Tibial nerve (tissue), 4 donors: ENCODE results near the gene CTLA4. TPM values are rescaled to one million over a fixed set of nuclear protein-coding genes. Genes with fewer than 3 reads are reported as not detected.

ENCODE experiments used
- DNase-seq, 2 donors: peaks; one replicate each; pipeline ENCODE4 v3.0.0-alpha.2; 2019; ENCODE audit warnings: low spot score in 2 of 2
- H3K27ac ChIP-seq, 4 donors: fragments of 200-600 bp; sonication (generic) in 3 of 4; one replicate each; pipeline ENCODE4 v1.5.1; 2017 to 2019; ENCODE audit warnings: mild to moderate bottlenecking in 1 of 4
- H3K27me3 ChIP-seq, 2 donors: fragments of 200-600 bp; sonication (generic) in 1 of 2; one replicate each; pipeline versions ENCODE4 v1.5.1 to v1.6.0; 2017 to 2019
- H3K36me3 ChIP-seq, 3 donors: fragments of 200-600 bp; sonication (generic); one replicate each; pipeline ENCODE4 v1.5.1; 2018 to 2019
- H3K4me1 ChIP-seq, 4 donors: fragments of 200-600 bp; sonication (generic) in 3 of 4; one replicate each; pipeline ENCODE4 v1.5.1; 2017 to 2019
- H3K4me3 ChIP-seq, 4 donors: fragments of 200-600 bp; sonication (generic) in 3 of 4; one replicate each; pipeline ENCODE4 v1.5.1; 2017 to 2019; ENCODE audit warnings: mild to moderate bottlenecking in 1 of 4, moderate library complexity in 1 of 4
- H3K9me3 ChIP-seq, 4 donors: fragments of 200-600 bp; sonication (generic) in 3 of 4; one replicate each; pipeline ENCODE4 v1.5.1; 2017 to 2019
- EP300 ChIP-seq, 2 donors: sonication (generic); formaldehyde crosslinking; IDR thresholded peaks; one replicate each; pipeline ENCODE4 v1.6.1; 2017; ENCODE audit warnings: antibody characterized with exemption in 2 of 2, mild to moderate bottlenecking in 1 of 2
- POLR2A ChIP-seq, 2 donors: fragments of 450-650 bp; IDR thresholded peaks; one replicate each; pipeline ENCODE4 v1.6.1; 2017; ENCODE audit warnings: antibody characterized with exemption in 2 of 2, mild to moderate bottlenecking in 2 of 2, moderate library complexity in 2 of 2
- WGBS, 2 donors: methylation state at CpG; one replicate each; pipeline ENCODE4 v1.1.5; 2018; 5-methylcytosine and 5-hydroxymethylcytosine counted together
- total RNA-seq, 4 donors: library from RNA; depleted of rRNA; stranded (reverse); fragments of >200 nt; gene quantifications; one replicate each; pipeline ENCODE4 v1.1.0, GENCODE V29; 2016
- TF ChIP-seq, protein P1 (sequence below), 5 experiments: fragments of 200-600 bp in 3 of 5; fragments of 450-650 bp in 2 of 5; sonication (generic) in 3 of 5; IDR thresholded peaks; one replicate each; pipeline ENCODE4 v1.5.1; 2016 to 2019; ENCODE audit warnings: antibody characterized with exemption in 5 of 5, mild to moderate bottlenecking in 3 of 5, moderate library complexity in 2 of 5

CTLA4 gene
- total RNA-seq, 4 donors from 2014 or later = not detected

DNA sequence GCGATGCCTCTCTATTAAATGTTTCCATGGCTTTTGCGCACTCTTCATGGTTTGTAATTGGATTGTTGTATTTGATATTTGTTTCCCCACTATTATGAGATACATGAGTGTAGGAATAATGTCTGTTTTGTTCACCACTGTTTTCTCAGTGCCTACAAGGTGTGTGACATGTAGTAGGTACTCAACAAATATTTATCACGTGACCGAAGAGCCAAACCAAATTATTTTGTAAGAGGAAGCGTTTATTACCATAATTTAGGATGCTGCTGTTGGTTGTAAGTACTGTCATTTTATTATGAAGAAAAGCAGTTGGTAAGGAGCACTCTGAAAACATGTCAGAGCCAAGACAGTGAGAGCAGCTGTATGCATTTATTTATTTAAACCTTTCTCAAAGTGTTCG lies 32.2 kb upstream of the CTLA4 start:
- no peaks in the 10 kb centered on the region for H3K36me3 ChIP-seq
- 92 to 93% methylated on average over 6 of the region's 6 CpGs for WGBS, 2 donors
- TF ChIP-seq EP300 (IDR thresholded peaks at IDR 0.05) (no peak), POLR2A (IDR thresholded peaks at IDR 0.05) (no peak)
- TF ChIP-seq, protein P1, sequence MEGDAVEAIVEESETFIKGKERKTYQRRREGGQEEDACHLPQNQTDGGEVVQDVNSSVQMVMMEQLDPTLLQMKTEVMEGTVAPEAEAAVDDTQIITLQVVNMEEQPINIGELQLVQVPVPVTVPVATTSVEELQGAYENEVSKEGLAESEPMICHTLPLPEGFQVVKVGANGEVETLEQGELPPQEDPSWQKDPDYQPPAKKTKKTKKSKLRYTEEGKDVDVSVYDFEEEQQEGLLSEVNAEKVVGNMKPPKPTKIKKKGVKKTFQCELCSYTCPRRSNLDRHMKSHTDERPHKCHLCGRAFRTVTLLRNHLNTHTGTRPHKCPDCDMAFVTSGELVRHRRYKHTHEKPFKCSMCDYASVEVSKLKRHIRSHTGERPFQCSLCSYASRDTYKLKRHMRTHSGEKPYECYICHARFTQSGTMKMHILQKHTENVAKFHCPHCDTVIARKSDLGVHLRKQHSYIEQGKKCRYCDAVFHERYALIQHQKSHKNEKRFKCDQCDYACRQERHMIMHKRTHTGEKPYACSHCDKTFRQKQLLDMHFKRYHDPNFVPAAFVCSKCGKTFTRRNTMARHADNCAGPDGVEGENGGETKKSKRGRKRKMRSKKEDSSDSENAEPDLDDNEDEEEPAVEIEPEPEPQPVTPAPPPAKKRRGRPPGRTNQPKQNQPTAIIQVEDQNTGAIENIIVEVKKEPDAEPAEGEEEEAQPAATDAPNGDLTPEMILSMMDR (IDR thresholded peaks at IDR 0.05) = no peak
- no peak overlapping the region for H3K4me3 ChIP-seq
- H3K9me3 ChIP-seq = no peaks in the 10 kb centered on the region
- H3K4me1 ChIP-seq = no peaks in the 10 kb centered on the region
- H3K27ac ChIP-seq = no peak overlapping the region
- no peaks in the 10 kb centered on the region for H3K27me3 ChIP-seq
- no peak for DNase-seq

DNA sequence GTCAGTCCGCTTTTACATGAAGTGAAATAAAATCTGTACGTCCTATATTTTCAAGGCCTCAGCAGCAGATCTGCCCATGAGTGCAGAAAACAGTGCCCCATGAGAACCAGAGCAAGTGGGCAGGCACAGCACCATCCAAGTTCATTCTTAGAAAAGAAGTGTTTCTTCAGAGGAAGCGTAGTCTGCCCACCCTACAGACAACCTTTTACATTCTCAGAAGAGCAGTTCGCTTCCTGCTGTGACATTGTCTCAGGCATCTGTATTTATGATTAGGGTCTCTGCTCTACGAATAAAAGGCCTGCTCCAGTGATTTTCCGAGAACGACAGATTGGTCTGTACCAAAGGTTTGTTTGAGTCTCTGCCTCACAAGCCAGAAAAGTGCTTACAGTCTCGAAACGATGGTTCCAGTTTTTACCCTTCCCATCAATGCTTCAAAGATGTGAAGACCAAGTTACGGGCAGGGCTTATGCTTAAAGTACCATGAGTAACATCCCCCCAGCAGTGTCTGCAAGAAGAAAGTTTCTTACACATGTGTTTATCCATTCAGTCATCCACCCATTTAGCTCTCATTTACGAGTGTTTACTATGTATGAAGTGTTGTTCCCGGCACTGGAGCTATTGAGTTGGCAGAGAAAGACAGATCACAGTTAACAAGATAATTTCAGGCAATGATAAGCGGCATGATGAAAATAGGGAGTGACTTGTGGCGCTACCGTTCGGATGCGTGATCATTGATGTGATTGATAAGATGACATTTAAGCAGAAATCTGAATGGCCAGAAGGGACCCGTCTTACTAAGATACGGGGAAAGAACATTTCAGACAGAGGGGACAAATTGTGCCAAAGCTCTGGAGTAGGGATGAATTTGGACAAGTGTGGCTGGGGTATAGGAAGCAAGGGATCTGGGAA lies 31.4 kb upstream of the CTLA4 start:
- no peak overlapping the region for H3K4me3 ChIP-seq
- no peaks in the 10 kb centered on the region for H3K36me3 ChIP-seq
- H3K9me3 ChIP-seq = no peaks in the 10 kb centered on the region
- H3K4me1 ChIP-seq = no peaks in the 10 kb centered on the region
- H3K27ac ChIP-seq = no peak overlapping the region
- TF ChIP-seq, protein P1 (IDR thresholded peaks at IDR 0.05) = no peak
- TF ChIP-seq POLR2A (IDR thresholded peaks at IDR 0.05) = no peak
- no peak for TF ChIP-seq EP300 (IDR thresholded peaks at IDR 0.05)
- H3K27me3 ChIP-seq = no peaks in the 10 kb centered on the region
- no peak for DNase-seq
- 87 to 89% methylated on average over 19 of the region's 19 CpGs for WGBS, 2 donors

DNA sequence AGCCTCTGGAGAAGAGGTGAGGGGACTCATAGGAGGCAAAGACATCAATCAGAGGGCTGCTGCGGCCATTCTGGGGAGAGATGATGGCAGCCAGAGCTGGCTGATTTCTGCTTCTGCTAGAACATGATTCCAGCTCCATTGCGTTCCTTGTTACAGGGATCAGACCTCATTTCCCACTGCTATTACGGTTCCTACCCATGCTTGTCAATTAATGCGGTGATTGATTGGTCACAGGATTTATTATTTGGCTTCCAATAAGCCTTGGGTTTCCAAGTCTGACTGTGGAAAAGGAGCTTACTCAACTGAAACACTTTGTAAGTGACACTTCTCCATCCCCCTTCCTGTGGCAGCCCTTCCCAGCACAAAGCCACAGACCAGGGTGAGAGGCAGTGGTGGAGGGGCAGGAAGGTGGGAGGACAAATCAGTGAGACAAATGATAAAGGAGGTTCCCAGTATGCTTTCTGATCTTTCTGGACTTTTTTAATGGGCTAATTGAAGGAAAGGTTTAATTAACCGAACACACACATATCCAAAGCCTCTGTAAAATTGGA lies 26.8 kb upstream of the CTLA4 start:
- DNase-seq = no peak
- Histone ChIP-seq H3K9me3 (no peaks in the 10 kb centered on the region), H3K4me3 (no peak overlapping the region), H3K36me3 (no peaks in the 10 kb centered on the region), H3K27ac (no peak overlapping the region), H3K4me1 (no peaks in the 10 kb centered on the region), H3K27me3 (no peaks in the 10 kb centered on the region)
- TF ChIP-seq, protein P1 (IDR thresholded peaks at IDR 0.05) = no peak
- TF ChIP-seq POLR2A (IDR thresholded peaks at IDR 0.05) (no peak), EP300 (IDR thresholded peaks at IDR 0.05) (no peak)
- whole genome bisulfite sequencing, 2 donors = 84 to 93% methylated on average over 5 of the region's 5 CpGs

DNA sequence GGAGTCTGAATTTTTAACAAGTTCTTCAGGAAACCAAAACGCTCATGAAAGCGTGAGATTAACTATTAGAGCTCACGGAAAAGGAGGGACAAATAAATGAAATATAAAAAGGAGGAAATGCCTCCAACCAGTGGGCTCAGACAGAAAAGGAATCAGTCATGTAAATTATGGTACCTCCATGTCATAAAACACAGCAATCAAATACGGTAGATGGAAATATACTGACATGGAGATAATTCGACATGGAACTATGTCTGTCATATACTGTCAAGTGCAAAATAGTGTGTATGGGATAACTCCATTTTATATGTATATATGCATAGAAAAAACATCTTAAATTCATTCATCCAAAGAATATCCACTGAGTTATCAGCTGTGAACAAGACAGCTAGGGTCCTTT lies 25.9 kb upstream of the CTLA4 start:
- no peaks in the 10 kb centered on the region for H3K9me3 ChIP-seq
- no peaks in the 10 kb centered on the region for H3K27me3 ChIP-seq
- no peak overlapping the region for H3K4me3 ChIP-seq
- TF ChIP-seq, protein P1 (IDR thresholded peaks at IDR 0.05) = no peak
- TF ChIP-seq POLR2A (IDR thresholded peaks at IDR 0.05) = no peak
- no peak for TF ChIP-seq EP300 (IDR thresholded peaks at IDR 0.05)
- H3K4me1 ChIP-seq = no peaks in the 10 kb centered on the region
- WGBS, 2 donors = 93% methylated on average over 5 of the region's 5 CpGs
- DNase-seq = no peak
- no peaks in the 10 kb centered on the region for H3K36me3 ChIP-seq
- no peak overlapping the region for H3K27ac ChIP-seq

DNA sequence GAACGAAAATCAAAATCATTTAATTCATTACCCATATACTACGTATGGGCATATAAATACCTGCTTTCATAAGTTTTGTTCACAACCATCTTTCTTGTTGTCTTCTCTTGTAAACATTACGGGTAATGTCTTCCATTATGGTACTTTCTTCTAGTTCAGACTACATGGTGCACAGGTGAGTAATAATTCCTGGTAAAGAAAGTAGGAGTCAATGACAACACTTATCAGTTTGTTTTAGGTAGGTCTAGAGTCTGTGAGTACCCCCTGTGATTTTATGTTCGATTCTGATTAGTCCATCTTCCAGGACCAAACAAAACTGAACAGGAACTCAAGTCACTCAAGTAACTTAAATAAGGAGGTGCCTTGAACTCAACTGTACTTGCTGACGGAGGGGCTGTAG lies 25.2 kb upstream of the CTLA4 start:
- TF ChIP-seq POLR2A (IDR thresholded peaks at IDR 0.05) = no peak
- TF ChIP-seq, protein P1 (IDR thresholded peaks at IDR 0.05) = no peak
- no peak for TF ChIP-seq EP300 (IDR thresholded peaks at IDR 0.05)
- Histone ChIP-seq H3K36me3 (no peaks in the 10 kb centered on the region), H3K27ac (no peak overlapping the region), H3K4me3 (no peak overlapping the region), H3K4me1 (no peaks in the 10 kb centered on the region), H3K27me3 (no peaks in the 10 kb centered on the region), H3K9me3 (no peaks in the 10 kb centered on the region)
- WGBS, 2 donors = 68 to 73% methylated on average over 5 of the region's 5 CpGs
- DNase-seq = no peak
